Central memory CD8-positive, alpha-beta T cell (primary cell): Measurements from ENCODE around the gene MORN1.
"Not testable (repeated sequence)": the region's sequence is repeated elsewhere in the genome, so short reads cannot be mapped to it uniquely, and the experiment has no call there.

Experiments
- ATAC-seq: fragments of 150-1000 bp; cut with Tn5 transposase; replicated peaks from 2 replicates; pipeline ENCODE4 v1.10.0; 2022; ENCODE audit warnings: mild to moderate bottlenecking, moderate FRiP score, moderate number of reproducible peaks; ENCODE audit not compliant: poor library complexity, severe bottlenecking; ENCODE audit errors: extremely low read depth
- DNase-seq, 2 donors: peaks; one replicate each; pipeline ENCODE4 v3.0.0; 2021; ENCODE audit warnings: low spot score in 2 of 2
- H3K27ac Mint-ChIP-seq: one replicate; pipeline ENCODE4 v1.8.0; 2022; ENCODE audit warnings: low read depth, mild to moderate bottlenecking, moderate library complexity, mixed read lengths
- H3K27me3 Mint-ChIP-seq: one replicate; pipeline ENCODE4 v1.8.0; 2022; ENCODE audit warnings: mixed read lengths
- H3K36me3 Mint-ChIP-seq: one replicate; pipeline ENCODE4 v1.8.0; 2022; ENCODE audit warnings: mild to moderate bottlenecking, moderate library complexity, mixed read lengths; ENCODE audit not compliant: insufficient read depth
- H3K4me1 Mint-ChIP-seq: one replicate; pipeline ENCODE4 v1.8.0; 2022; ENCODE audit warnings: mixed read lengths
- H3K4me3 Mint-ChIP-seq: one replicate; pipeline ENCODE4 v1.8.0; 2022; ENCODE audit warnings: mild to moderate bottlenecking, moderate library complexity, mixed read lengths
- H3K9me3 Mint-ChIP-seq: one replicate; pipeline ENCODE4 v1.8.0; 2022; ENCODE audit warnings: mixed read lengths

MORN1 gene

GRCh38 chr1:2391041-2391930 lies at the start of gene MORN1, which contains the start of gene RER1:
Gene MORN1 (minus strand): TSS chr1:2391554. CDS start chr1:2391533, 21 bp downstream.
Gene RER1 (plus strand): TSS chr1:2391841. CDS start chr1:2395791, 3,950 bp downstream.
- peak; percentile 98 for ATAC-seq
- H3K27ac Mint-ChIP-seq = peak within 1 kb of the TSS; percentile 92
- no peaks in the 10 kb centered on the region for H3K27me3 Mint-ChIP-seq
- H3K4me1 Mint-ChIP-seq = peaks cover 31% of the 10 kb centered on the region
- DNase-seq = peak; percentile 95 to 98
- H3K4me3 Mint-ChIP-seq = peak within 1 kb of the TSS; percentile 85
- no peaks in the 10 kb centered on the region for H3K9me3 Mint-ChIP-seq
- peaks cover 25% of the 10 kb centered on the region for H3K36me3 Mint-ChIP-seq

- not testable (repeated sequence) for H3K27me3 Mint-ChIP-seq, H3K27ac Mint-ChIP-seq, H3K4me3 Mint-ChIP-seq, H3K9me3 Mint-ChIP-seq, ATAC-seq, DNase-seq, H3K4me1 Mint-ChIP-seq, H3K36me3 Mint-ChIP-seq
Observed at GRCh38 chr1:2440346-2440745, 49.0 kb upstream of the MORN1 start.

GRCh38 chr1:2439369-2439768 lies 48.0 kb upstream of the MORN1 start:
- Mint-ChIP-seq H3K9me3 (no peaks in the 10 kb centered on the region), H3K4me3 (no peak overlapping the region), H3K36me3 (peaks cover 4% of the 10 kb centered on the region), H3K27me3 (no peaks in the 10 kb centered on the region), H3K4me1 (peaks cover 9% of the 10 kb centered on the region), H3K27ac (no peak overlapping the region)
- no peak for DNase-seq
- ATAC-seq = no peak

- Mint-ChIP-seq H3K9me3 (no peaks in the 10 kb centered on the region), H3K27me3 (no peaks in the 10 kb centered on the region), H3K4me3 (no peak overlapping the region), H3K4me1 (peaks cover 9% of the 10 kb centered on the region), H3K36me3 (peaks cover 4% of the 10 kb centered on the region), H3K27ac (no peak overlapping the region)
- DNase-seq = no peak
- ATAC-seq = no peak
Observed at GRCh38 chr1:2438641-2439040, 47.3 kb upstream of the MORN1 start.

GRCh38 chr1:2438038-2438437 lies 46.7 kb upstream of the MORN1 start:
- DNase-seq = no peak
- Mint-ChIP-seq H3K4me3 (no peak overlapping the region), H3K9me3 (no peaks in the 10 kb centered on the region), H3K27ac (no peak overlapping the region), H3K4me1 (peaks cover 9% of the 10 kb centered on the region), H3K27me3 (no peaks in the 10 kb centered on the region), H3K36me3 (peaks cover 4% of the 10 kb centered on the region)
- no peak for ATAC-seq

- DNase-seq = no peak
- Mint-ChIP-seq H3K9me3 (no peaks in the 10 kb centered on the region), H3K36me3 (peaks cover 4% of the 10 kb centered on the region), H3K27ac (no peak overlapping the region), H3K27me3 (no peaks in the 10 kb centered on the region), H3K4me1 (peaks cover 9% of the 10 kb centered on the region), H3K4me3 (no peak overlapping the region)
- no peak for ATAC-seq
Observed at GRCh38 chr1:2437617-2438016, 46.3 kb upstream of the MORN1 start.

GRCh38 chr1:2436876-2437275 lies 45.5 kb upstream of the MORN1 start:
- no peak overlapping the region for H3K4me3 Mint-ChIP-seq
- H3K27ac Mint-ChIP-seq = no peak overlapping the region
- no peaks in the 10 kb centered on the region for H3K9me3 Mint-ChIP-seq
- DNase-seq (no peak), ATAC-seq (no peak)
- H3K36me3 Mint-ChIP-seq = peaks cover 3% of the 10 kb centered on the region
- no peaks in the 10 kb centered on the region for H3K27me3 Mint-ChIP-seq
- H3K4me1 Mint-ChIP-seq = peaks cover 9% of the 10 kb centered on the region

- peaks cover 3% of the 10 kb centered on the region for H3K36me3 Mint-ChIP-seq
- H3K4me1 Mint-ChIP-seq = peaks cover 10% of the 10 kb centered on the region
- H3K27ac Mint-ChIP-seq = no peak overlapping the region
- H3K9me3 Mint-ChIP-seq = no peaks in the 10 kb centered on the region
- no peak overlapping the region for H3K4me3 Mint-ChIP-seq
- DNase-seq = no peak
- no peaks in the 10 kb centered on the region for H3K27me3 Mint-ChIP-seq
- no peak for ATAC-seq
Observed at GRCh38 chr1:2435746-2436355, 44.5 kb upstream of the MORN1 start.

GRCh38 chr1:2435091-2435490 lies 43.7 kb upstream of the MORN1 start:
- no peak overlapping the region for H3K4me3 Mint-ChIP-seq
- H3K27me3 Mint-ChIP-seq = no peaks in the 10 kb centered on the region
- no peaks in the 10 kb centered on the region for H3K9me3 Mint-ChIP-seq
- no peak overlapping the region for H3K27ac Mint-ChIP-seq
- peaks cover 15% of the 10 kb centered on the region for H3K4me1 Mint-ChIP-seq
- ATAC-seq (no peak), DNase-seq (no peak)
- peaks cover 3% of the 10 kb centered on the region for H3K36me3 Mint-ChIP-seq

GRCh38 chr1:2433936-2434655 lies 42.7 kb upstream of the MORN1 start:
- ATAC-seq = no peak
- no peaks in the 10 kb centered on the region for H3K27me3 Mint-ChIP-seq
- no peak overlapping the region for H3K4me3 Mint-ChIP-seq

GRCh38 chr1:2433196-2433595 lies 41.8 kb upstream of the MORN1 start:
- peaks cover 3% of the 10 kb centered on the region for H3K36me3 Mint-ChIP-seq
- H3K4me3 Mint-ChIP-seq = no peak overlapping the region
- H3K9me3 Mint-ChIP-seq = no peaks in the 10 kb centered on the region
- no peak for ATAC-seq
- H3K27me3 Mint-ChIP-seq = no peaks in the 10 kb centered on the region
- peaks cover 20% of the 10 kb centered on the region for H3K4me1 Mint-ChIP-seq
- no peak overlapping the region for H3K27ac Mint-ChIP-seq
- no peak for DNase-seq

More at GRCh38 chr1:2433936-2434655, 42.7 kb upstream of the MORN1 start:
- Mint-ChIP-seq H3K9me3 (no peaks in the 10 kb centered on the region), H3K36me3 (peaks cover 3% of the 10 kb centered on the region), H3K4me1 (peaks cover 19% of the 10 kb centered on the region), H3K27ac (no peak overlapping the region)
- no peak for DNase-seq

- no peaks in the 10 kb centered on the region for H3K9me3 Mint-ChIP-seq
- ATAC-seq = no peak
- H3K27me3 Mint-ChIP-seq = no peaks in the 10 kb centered on the region
- H3K27ac Mint-ChIP-seq = no peak overlapping the region
- no peak overlapping the region for H3K4me3 Mint-ChIP-seq
- H3K36me3 Mint-ChIP-seq = peaks cover 3% of the 10 kb centered on the region
- peaks cover 20% of the 10 kb centered on the region for H3K4me1 Mint-ChIP-seq
- no peak for DNase-seq
Observed at GRCh38 chr1:2432441-2432844, 41.1 kb upstream of the MORN1 start.
